H1 (cell line): ENCODE data around the gene ALDH7A1. TPM values are rescaled to one million over a fixed set of nuclear protein-coding genes. Genes with fewer than 3 reads are reported as not detected.

Experiments
- ASH2L ChIP-seq: fragments of 200-600, 300-600 bp; sonication (generic); IDR thresholded peaks from one replicate; pipeline ENCODE4 v1.7.1; 2017; ENCODE audit warnings: low read length
- CHD7 ChIP-seq: fragments of 300-600 bp; sonication (generic); IDR thresholded peaks from 2 replicates; pipeline ENCODE4 v1.7.1; 2012; ENCODE audit warnings: low read length, moderate library complexity, mild to moderate bottlenecking, inconsistent platforms; ENCODE audit not compliant: insufficient replicate concordance
- polyA plus RNA-seq, 7 experiments: library from polyadenylated mRNA; depleted of rRNA in 3 of 7; stranded (reverse) in 5 of 7; unstranded in 2 of 7; fragments of >200 nt in 5 of 7; fragments of 200-250 nt in 2 of 7; gene quantifications; 1 replicate in 5 of 7; 2 replicates in 1 of 7; 4 replicates in 1 of 7; pipeline versions ENCODE4 v1.2.1 to v1.2.3, GENCODE V29; 2011 to 2013; ENCODE audit warnings: missing spikeins in 2 of 7, mixed read lengths in 2 of 7
- total RNA-seq: library from RNA; stranded (reverse); fragmentation: NEBNext Ultra II Directional; extraction: Animal tissue kit (Norgen Biotek cat#: 25700); gene quantifications from 2 replicates; pipeline ENCODE4 v1.2.1, GENCODE V29; 2021

The ALDH7A1 gene
- total and polyA plus RNA-seq, 2 of the 8 experiments (the other 6 are each of a cell fraction or from before 2014, with no cell fraction given): 99.6 to 225 TPM

DNA sequence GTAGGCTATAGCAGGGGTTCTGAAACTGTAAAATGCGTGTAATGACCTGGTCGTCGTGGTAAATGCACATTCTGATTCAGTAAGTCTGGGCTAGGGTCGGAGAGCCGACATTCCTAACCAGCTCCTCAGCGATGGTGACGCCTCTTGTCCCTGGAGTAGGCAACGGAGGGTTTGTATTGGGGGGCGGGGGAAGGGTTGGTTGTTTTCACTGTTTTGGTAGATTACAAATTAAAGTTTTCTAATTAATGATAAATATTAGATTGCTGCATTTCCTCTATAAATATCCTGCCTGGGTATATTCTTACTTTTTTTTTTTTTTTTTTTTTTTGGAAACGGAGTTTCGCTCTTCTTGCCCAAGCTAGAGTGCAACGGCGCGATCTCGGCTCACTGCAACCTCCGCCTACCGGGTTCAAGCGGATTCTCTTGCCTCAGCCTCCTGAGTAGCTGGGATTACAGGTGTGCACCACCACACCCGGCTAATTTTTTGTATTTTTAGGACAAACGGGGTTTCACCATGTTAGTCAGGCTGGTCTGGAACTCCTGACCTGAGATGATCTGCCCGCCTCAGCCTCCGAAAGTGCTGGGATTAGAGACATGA, 566 bp upstream of the ALDH7A1 start (continued):
- peak; percentile 38 for TF ChIP-seq CHD7
- peak; percentile 48 for TF ChIP-seq ASH2L
- TF ChIP-seq, all 59 proteins: peak for 2
